Measurements from ENCODE around the gene STXBP4.
A peak's percentile ranks its signal among the peaks of the same experiment; 100 is the strongest.

Gene STXBP4

GRCh38 chr17:54968262-54968987 lies at the start of gene STXBP4, which contains the start of gene COX11:
STXBP4 (plus strand) TSS chr17:54968765; CDS start chr17:54986220, 17,455 bp downstream.
COX11 (minus strand) TSS chr17:54968654; CDS start chr17:54968646, 8 bp downstream.
- peak; percentile 94 for DNase-seq (ENCODE audit: low read depth in 2 of 2)

GRCh38 chr17:54919425-54919824 lies 49.1 kb upstream of the STXBP4 start:
- DNase-seq (ENCODE audit: low read depth in 2 of 2) = no peak

- no peak for DNase-seq (ENCODE audit: low read depth in 2 of 2)
Measured at GRCh38 chr17:54920819-54921218, 47.7 kb upstream of the STXBP4 start.

GRCh38 chr17:54924405-54924804 lies 44.2 kb upstream of the STXBP4 start:
- no peak for DNase-seq (ENCODE audit: low read depth in 2 of 2)

- no peak for DNase-seq (ENCODE audit: low read depth in 2 of 2)
Measured at GRCh38 chr17:54927525-54927924, 41.0 kb upstream of the STXBP4 start.

- DNase-seq (ENCODE audit: low read depth in 2 of 2) = no peak
Measured at GRCh38 chr17:54932711-54933110, 35.9 kb upstream of the STXBP4 start.

- DNase-seq (ENCODE audit: low read depth in 2 of 2) = no peak
Measured at GRCh38 chr17:54933921-54934320, 34.6 kb upstream of the STXBP4 start.

- DNase-seq (ENCODE audit: low read depth in 2 of 2) = no peak
Measured at GRCh38 chr17:54935471-54935870, 33.1 kb upstream of the STXBP4 start.

- DNase-seq (ENCODE audit: low read depth in 2 of 2) = no peak
Measured at GRCh38 chr17:54937018-54937417, 31.5 kb upstream of the STXBP4 start.

GRCh38 chr17:54937426-54937825 lies 31.1 kb upstream of the STXBP4 start:
- no peak for DNase-seq (ENCODE audit: low read depth in 2 of 2)

GRCh38 chr17:54941285-54941684 lies 27.3 kb upstream of the STXBP4 start:
- no peak for DNase-seq (ENCODE audit: low read depth in 2 of 2)

- peak in 1 of 2 experiments; percentile 10 for DNase-seq (ENCODE audit: low read depth in 2 of 2)
Measured at GRCh38 chr17:54944796-54945195, 23.8 kb upstream of the STXBP4 start.

GRCh38 chr17:54945231-54945630 lies 23.3 kb upstream of the STXBP4 start:
- DNase-seq (ENCODE audit: low read depth in 2 of 2) = no peak

GRCh38 chr17:54945671-54946070 lies 22.9 kb upstream of the STXBP4 start:
- no peak for DNase-seq (ENCODE audit: low read depth in 2 of 2)

GRCh38 chr17:54947396-54947795 lies 21.2 kb upstream of the STXBP4 start:
- no peak for DNase-seq (ENCODE audit: low read depth in 2 of 2)

- peak; percentile 43 to 46 for DNase-seq (ENCODE audit: low read depth in 2 of 2)
Measured at GRCh38 chr17:54948380-54948779, 20.2 kb upstream of the STXBP4 start.

- no peak for DNase-seq (ENCODE audit: low read depth in 2 of 2)
Measured at GRCh38 chr17:54950116-54950515, 18.4 kb upstream of the STXBP4 start.

- no peak for DNase-seq (ENCODE audit: low read depth in 2 of 2)
Measured at GRCh38 chr17:54951286-54951685, 17.3 kb upstream of the STXBP4 start.

GRCh38 chr17:54956791-54957190 lies 11.8 kb upstream of the STXBP4 start:
- DNase-seq (ENCODE audit: low read depth in 2 of 2) = no peak

GRCh38 chr17:54967621-54968261 lies 824 bp upstream of the STXBP4 start:
- DNase-seq (ENCODE audit: low read depth in 2 of 2) = no peak

GRCh38 chr17:54968988-54969332 lies 395 bp downstream of the STXBP4 start:
- no peak for DNase-seq (ENCODE audit: low read depth in 2 of 2)

GRCh38 chr17:54969658-54970572 lies 1.4 kb downstream of the STXBP4 start:
- no peak for DNase-seq (ENCODE audit: low read depth in 2 of 2)

Data from fibroblast of skin of left quadriceps (primary cell).